ENCODE results near the gene HPSE2. TPM values are rescaled to one million over a fixed set of nuclear protein-coding genes. Genes with fewer than 3 reads are reported as not detected.

Gene HPSE2
- total RNA-seq, 1 donor from 2014 or later = not detected

DNA sequence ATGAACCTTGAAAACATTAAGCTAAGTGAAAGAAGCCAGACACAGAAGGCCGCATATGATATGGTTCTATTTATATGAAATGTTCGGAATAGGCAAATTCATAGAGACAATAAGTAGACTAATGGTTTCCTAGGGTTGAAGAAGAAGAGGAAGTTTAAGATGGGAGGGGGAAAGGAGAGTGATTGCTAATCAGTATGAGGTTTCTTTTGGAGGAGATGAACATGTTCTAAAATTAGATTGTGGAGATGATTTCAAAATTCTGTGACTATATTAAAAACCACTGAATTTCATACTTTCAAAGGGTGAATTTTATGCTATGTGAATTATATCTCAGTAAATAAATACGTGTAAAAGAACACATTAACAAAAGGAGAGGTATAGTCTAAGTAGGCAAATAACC is 612.5 kb downstream of the HPSE2 start:
- H3K4me1 Mint-ChIP-seq (ENCODE audit: low read depth) = no peaks in the 10 kb centered on the region
- H3K9me3 Mint-ChIP-seq = no peaks in the 10 kb centered on the region
- H3K27ac Mint-ChIP-seq = no peak overlapping the region
- peaks cover 2% of the 10 kb centered on the region for H3K27me3 Mint-ChIP-seq (ENCODE audit: low read depth)
- no peak overlapping the region for H3K4me3 Mint-ChIP-seq (ENCODE audit: low read depth)
- no peaks in the 10 kb centered on the region for H3K36me3 Mint-ChIP-seq (ENCODE audit: low read depth)
- intact Hi-C loops (cut with micrococcal nuclease) = no loop called here
- DNase-seq (ENCODE audit: low spot score) = no peak

DNA sequence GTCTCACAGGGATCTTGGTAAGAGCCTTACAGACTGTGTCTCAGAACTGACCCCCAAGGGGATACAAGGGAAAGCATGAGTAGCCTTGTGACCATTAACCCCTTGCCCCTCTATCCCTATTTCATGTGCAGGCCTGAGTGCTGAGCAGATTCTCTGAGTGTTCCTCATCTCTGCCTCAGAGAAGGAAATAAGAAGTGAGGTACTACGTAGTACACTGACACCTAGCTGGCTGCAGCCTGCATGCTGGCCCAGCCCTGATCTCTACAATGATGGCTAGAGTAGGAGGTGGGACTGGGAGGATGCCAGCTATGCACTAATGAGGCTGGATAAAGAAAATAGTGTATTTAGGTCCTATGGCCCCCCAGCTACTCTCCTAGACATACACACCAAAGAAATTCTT is 614.0 kb downstream of the HPSE2 start:
- intact Hi-C loops (cut with micrococcal nuclease) = no loop called here
- H3K4me1 Mint-ChIP-seq (ENCODE audit: low read depth) = no peaks in the 10 kb centered on the region
- no peaks in the 10 kb centered on the region for H3K36me3 Mint-ChIP-seq (ENCODE audit: low read depth)
- DNase-seq (ENCODE audit: low spot score) = no peak
- H3K4me3 Mint-ChIP-seq (ENCODE audit: low read depth) = no peak overlapping the region
- H3K9me3 Mint-ChIP-seq = no peaks in the 10 kb centered on the region
- no peak overlapping the region for H3K27ac Mint-ChIP-seq
- peaks cover 2% of the 10 kb centered on the region for H3K27me3 Mint-ChIP-seq (ENCODE audit: low read depth)

DNA sequence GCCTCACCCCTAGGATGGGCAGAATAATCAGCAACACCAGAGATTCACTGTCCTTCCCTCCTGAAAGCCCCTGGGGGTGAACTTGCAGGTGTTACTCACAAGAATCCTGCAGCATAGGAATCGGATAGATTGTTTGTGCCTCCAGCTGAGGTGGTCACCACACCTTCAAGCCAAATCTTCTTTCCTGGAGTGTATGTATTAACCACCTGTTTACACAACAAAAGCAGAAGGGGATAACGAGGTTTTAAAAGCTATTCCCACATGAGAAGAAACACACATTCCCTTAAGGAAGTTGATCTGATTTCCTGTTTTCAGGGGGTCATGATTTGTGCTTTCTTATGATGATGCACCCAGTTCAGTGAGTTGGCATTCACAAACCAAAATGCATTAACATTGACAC is 615.1 kb downstream of the HPSE2 start:
- intact Hi-C loops (cut with micrococcal nuclease) = no loop called here
- H3K27me3 Mint-ChIP-seq (ENCODE audit: low read depth) = peaks cover 2% of the 10 kb centered on the region
- no peak overlapping the region for H3K27ac Mint-ChIP-seq
- no peak for DNase-seq (ENCODE audit: low spot score)
- no peaks in the 10 kb centered on the region for H3K36me3 Mint-ChIP-seq (ENCODE audit: low read depth)
- H3K4me1 Mint-ChIP-seq (ENCODE audit: low read depth) = no peaks in the 10 kb centered on the region
- no peaks in the 10 kb centered on the region for H3K9me3 Mint-ChIP-seq
- H3K4me3 Mint-ChIP-seq (ENCODE audit: low read depth) = no peak overlapping the region

DNA sequence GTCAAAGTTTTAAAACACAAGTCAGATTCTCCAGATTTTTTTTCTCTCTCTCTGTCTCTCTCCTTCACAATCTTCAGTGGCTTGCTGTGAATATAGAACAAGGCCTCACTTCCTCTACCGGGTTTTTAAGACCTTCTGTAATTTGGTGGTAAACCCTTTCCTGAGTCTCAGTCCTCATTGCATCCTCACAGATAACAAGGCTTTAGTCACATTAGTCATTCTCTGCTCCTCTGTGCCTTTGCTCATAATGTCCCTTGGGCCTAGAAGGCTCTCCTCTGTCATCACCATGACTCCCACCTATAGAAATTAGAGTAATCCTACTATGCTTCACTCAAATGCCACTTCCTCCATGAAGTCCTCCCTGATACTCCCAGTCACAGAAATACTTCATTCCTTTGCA is 616.2 kb downstream of the HPSE2 start:
- intact Hi-C loops (cut with micrococcal nuclease) = no loop called here
- H3K9me3 Mint-ChIP-seq = no peaks in the 10 kb centered on the region
- H3K4me3 Mint-ChIP-seq (ENCODE audit: low read depth) = no peak overlapping the region
- H3K27me3 Mint-ChIP-seq (ENCODE audit: low read depth) = peaks cover 2% of the 10 kb centered on the region
- no peaks in the 10 kb centered on the region for H3K36me3 Mint-ChIP-seq (ENCODE audit: low read depth)
- DNase-seq (ENCODE audit: low spot score) = no peak
- no peak overlapping the region for H3K27ac Mint-ChIP-seq
- H3K4me1 Mint-ChIP-seq (ENCODE audit: low read depth) = no peaks in the 10 kb centered on the region

DNA sequence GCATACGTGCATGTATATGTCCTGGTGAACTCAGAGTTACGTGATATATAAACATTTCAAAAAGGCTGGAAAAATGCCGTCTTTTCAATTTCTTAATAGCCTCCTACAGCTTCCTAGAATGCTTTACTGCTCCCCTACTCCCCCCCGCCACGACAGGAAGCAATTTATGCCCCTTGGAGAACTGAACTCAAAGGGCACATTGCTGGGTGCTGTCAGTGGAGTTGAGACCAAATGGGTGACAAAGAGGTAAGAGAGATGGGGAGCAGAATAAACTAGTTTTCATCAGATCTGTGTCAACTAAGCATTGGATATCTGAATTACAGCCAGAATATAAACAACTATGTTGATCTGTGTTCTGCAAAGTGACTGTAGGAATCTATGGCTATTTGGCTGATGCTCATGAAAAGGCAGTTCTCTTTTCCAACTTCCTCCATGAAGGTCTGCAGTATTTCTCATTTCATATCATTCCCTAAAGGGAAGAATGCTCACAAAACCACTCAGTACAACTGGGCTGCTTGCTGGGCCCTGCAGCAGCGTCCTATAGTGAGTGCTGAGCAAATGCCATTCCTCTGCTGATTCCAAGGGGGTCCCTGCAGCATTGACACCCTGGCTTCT is 617.6 kb downstream of the HPSE2 start:
- H3K9me3 Mint-ChIP-seq = no peaks in the 10 kb centered on the region
- H3K27ac Mint-ChIP-seq = no peak overlapping the region
- H3K4me1 Mint-ChIP-seq (ENCODE audit: low read depth) = no peaks in the 10 kb centered on the region
- no peak overlapping the region for H3K4me3 Mint-ChIP-seq (ENCODE audit: low read depth)
- peaks cover under 1% of the 10 kb centered on the region for H3K27me3 Mint-ChIP-seq (ENCODE audit: low read depth)
- no peak for DNase-seq (ENCODE audit: low spot score)
- H3K36me3 Mint-ChIP-seq (ENCODE audit: low read depth) = no peaks in the 10 kb centered on the region
- intact Hi-C loops (cut with micrococcal nuclease) = no loop called here

DNA sequence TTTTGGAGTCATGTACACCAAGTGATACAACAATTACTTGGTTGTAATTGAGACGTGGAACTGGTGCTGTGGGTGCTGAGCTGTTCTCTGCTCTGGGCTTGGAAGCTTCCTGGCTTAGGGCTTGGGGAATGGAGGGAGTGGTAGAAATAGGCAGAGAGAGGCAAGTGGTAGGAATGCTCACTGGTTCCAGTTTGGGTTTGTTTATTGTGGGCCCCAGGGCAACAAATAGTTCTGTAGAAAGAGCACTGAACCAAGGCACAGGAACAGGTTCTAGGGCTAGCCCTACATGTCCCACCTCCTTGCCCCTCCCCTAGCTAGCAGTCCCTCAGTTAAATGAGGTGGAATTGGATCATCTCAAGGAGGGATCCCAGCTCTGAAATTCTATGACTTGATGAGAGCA is 622.2 kb downstream of the HPSE2 start:
- no peaks in the 10 kb centered on the region for H3K4me1 Mint-ChIP-seq (ENCODE audit: low read depth)
- intact Hi-C loops (cut with micrococcal nuclease) = no loop called here
- no peak overlapping the region for H3K27ac Mint-ChIP-seq

DNA sequence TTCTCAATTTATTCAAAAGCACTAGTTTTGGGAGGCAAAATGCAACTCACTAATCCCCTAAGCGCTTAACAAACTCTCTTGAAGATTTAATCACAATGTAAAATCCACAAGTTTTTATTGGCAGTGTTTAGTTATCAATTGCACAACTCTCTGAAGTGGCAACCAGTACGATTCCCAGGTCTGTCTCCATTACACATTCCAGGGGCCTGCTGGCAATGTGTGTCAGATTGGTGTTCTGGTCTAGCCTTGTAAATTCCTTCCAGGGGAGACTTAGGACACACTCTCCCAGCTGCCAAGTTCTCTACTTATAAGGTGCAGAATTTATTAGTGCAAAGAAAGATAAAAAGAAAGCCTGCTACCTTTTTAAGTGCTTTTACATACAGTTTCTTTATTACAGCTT is 624.2 kb downstream of the HPSE2 start:
- H3K9me3 Mint-ChIP-seq = no peaks in the 10 kb centered on the region
- intact Hi-C loops (cut with micrococcal nuclease) = no loop called here

More for the DNA sequence above, 622.2 kb downstream of the HPSE2 start:
- H3K4me3 Mint-ChIP-seq (ENCODE audit: low read depth) = no peak overlapping the region
- H3K36me3 Mint-ChIP-seq (ENCODE audit: low read depth) = no peaks in the 10 kb centered on the region
- no peaks in the 10 kb centered on the region for H3K9me3 Mint-ChIP-seq
- H3K27me3 Mint-ChIP-seq (ENCODE audit: low read depth) = no peaks in the 10 kb centered on the region
- no peak for DNase-seq (ENCODE audit: low spot score)

DNA sequence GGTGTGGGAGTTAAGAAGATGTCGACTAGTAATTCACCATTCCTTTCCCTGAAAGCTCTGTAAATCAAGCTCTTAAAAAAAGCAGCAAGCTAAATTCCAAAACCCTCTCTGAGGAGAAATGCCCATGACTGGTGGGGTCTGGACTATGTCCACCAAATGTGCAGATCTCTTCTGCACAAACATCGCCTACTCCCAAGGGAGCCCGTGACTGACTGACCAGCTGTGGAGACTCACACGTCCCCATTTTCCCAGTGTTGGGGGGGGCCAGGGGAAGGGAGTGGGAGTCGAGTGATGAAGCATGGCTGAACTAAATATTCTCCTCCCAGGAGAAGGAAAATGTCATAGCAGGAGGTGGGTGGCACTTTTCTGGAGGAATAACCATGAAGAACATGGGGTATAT is 624.8 kb downstream of the HPSE2 start:
- Mint-ChIP-seq H3K27me3 (ENCODE audit: low read depth) (peaks cover 5% of the 10 kb centered on the region), H3K4me3 (ENCODE audit: low read depth) (no peak overlapping the region), H3K36me3 (ENCODE audit: low read depth) (no peaks in the 10 kb centered on the region), H3K27ac (no peak overlapping the region), H3K4me1 (ENCODE audit: low read depth) (no peaks in the 10 kb centered on the region), H3K9me3 (no peaks in the 10 kb centered on the region)
- no peak for DNase-seq (ENCODE audit: low spot score)
- intact Hi-C loops (cut with micrococcal nuclease) = no loop called here

More for the DNA sequence above, 624.2 kb downstream of the HPSE2 start:
- Mint-ChIP-seq H3K4me3 (ENCODE audit: low read depth) (no peak overlapping the region), H3K36me3 (ENCODE audit: low read depth) (no peaks in the 10 kb centered on the region), H3K4me1 (ENCODE audit: low read depth) (no peaks in the 10 kb centered on the region), H3K27ac (no peak overlapping the region), H3K27me3 (ENCODE audit: low read depth) (peaks cover 5% of the 10 kb centered on the region)
- no peak for DNase-seq (ENCODE audit: low spot score)

DNA sequence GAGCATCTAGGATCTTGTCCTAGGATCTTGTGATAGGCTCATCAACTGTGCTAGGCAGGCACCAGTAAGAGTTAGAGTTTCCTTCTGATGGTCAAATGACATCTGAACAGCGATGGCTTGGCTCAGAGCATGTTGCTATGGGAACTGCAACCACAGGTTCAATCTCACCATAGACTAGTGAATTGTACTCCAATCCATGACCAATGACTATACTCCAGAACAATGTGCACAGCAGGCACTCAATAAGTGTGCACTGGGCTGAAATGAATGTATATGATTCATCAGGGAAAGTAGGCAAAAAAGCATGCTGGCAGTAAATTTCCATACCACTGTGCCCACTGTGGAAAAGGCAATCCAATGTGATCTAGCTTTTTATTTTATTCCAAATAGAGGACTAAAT is 625.4 kb downstream of the HPSE2 start:
- intact Hi-C loops (cut with micrococcal nuclease) = no loop called here
- H3K9me3 Mint-ChIP-seq = no peaks in the 10 kb centered on the region
- H3K4me1 Mint-ChIP-seq (ENCODE audit: low read depth) = no peaks in the 10 kb centered on the region
- no peak overlapping the region for H3K4me3 Mint-ChIP-seq (ENCODE audit: low read depth)
- H3K27ac Mint-ChIP-seq = no peak overlapping the region
- no peak for DNase-seq (ENCODE audit: low spot score)
- peaks cover 5% of the 10 kb centered on the region for H3K27me3 Mint-ChIP-seq (ENCODE audit: low read depth)
- H3K36me3 Mint-ChIP-seq (ENCODE audit: low read depth) = no peaks in the 10 kb centered on the region

DNA sequence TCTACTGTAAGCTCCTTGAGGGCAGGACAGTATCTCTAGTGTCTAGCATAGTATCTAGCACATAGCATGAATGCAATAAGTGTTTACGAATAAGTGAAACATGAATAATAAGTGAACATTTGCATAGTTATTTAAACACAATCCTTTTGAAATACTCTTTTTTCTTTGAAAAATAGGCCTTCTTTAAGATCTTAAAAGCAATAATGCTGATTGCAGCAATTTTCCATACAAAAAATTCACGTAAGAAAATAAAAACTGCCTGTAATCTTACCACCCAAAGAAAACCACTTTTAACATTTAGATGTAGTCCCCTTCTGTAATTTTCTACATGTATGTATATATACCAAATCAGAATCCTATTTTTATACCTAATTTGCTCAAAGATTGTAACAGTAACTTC is 626.4 kb downstream of the HPSE2 start:
- no peaks in the 10 kb centered on the region for H3K9me3 Mint-ChIP-seq
- H3K27me3 Mint-ChIP-seq (ENCODE audit: low read depth) = peaks cover 5% of the 10 kb centered on the region
- intact Hi-C loops (cut with micrococcal nuclease) = no loop called here
- no peak overlapping the region for H3K27ac Mint-ChIP-seq
- H3K36me3 Mint-ChIP-seq (ENCODE audit: low read depth) = no peaks in the 10 kb centered on the region
- DNase-seq (ENCODE audit: low spot score) = no peak
- no peak overlapping the region for H3K4me3 Mint-ChIP-seq (ENCODE audit: low read depth)
- no peaks in the 10 kb centered on the region for H3K4me1 Mint-ChIP-seq (ENCODE audit: low read depth)

DNA sequence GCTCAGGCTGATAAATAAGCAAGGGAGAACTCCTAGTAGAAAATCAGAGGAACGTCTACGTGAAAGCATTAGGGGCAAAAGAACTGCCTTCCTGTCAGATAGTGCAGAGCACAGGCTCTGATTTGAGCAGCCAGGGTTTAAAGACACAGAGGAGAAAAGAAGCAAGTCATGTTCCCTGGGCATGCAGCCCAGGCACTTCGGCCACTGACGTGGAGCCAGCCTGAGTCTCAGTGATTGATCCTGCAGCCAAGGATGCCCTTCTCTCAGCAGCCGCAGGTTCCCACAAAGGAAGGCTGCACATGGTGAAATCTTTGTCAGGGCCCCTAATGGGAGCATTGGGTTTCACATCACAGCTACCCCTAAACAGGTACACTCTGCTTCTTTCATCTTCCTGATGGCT is 627.2 kb downstream of the HPSE2 start:
- Mint-ChIP-seq H3K9me3 (no peaks in the 10 kb centered on the region), H3K27me3 (ENCODE audit: low read depth) (peaks cover 5% of the 10 kb centered on the region), H3K4me1 (ENCODE audit: low read depth) (no peaks in the 10 kb centered on the region), H3K36me3 (ENCODE audit: low read depth) (no peaks in the 10 kb centered on the region), H3K27ac (no peak overlapping the region), H3K4me3 (ENCODE audit: low read depth) (no peak overlapping the region)
- no peak for DNase-seq (ENCODE audit: low spot score)
- intact Hi-C loops (cut with micrococcal nuclease) = no loop called here

DNA sequence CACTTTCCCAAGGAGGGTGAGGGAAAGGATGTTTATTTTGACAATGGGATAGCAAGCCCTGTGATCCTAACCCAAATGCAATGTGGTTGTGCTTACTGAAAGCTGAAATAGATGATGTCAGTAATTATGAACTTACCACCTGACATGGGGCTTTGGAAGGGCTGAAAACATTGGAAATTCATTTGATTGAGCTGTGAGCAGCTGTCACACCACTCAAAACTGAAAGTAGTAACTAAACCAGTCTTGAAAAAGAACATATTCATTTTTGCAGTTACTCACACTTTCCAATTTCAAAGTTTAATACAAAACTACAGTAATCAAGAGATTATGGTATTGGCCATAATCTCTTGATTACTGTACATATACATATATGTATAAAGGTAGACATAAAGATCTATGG is 633.4 kb downstream of the HPSE2 start:
- Mint-ChIP-seq H3K36me3 (ENCODE audit: low read depth) (no peaks in the 10 kb centered on the region), H3K27ac (no peak overlapping the region), H3K27me3 (ENCODE audit: low read depth) (no peaks in the 10 kb centered on the region), H3K4me1 (ENCODE audit: low read depth) (no peaks in the 10 kb centered on the region), H3K4me3 (ENCODE audit: low read depth) (no peak overlapping the region), H3K9me3 (no peaks in the 10 kb centered on the region)
- intact Hi-C loops (cut with micrococcal nuclease) = no loop called here
- DNase-seq (ENCODE audit: low spot score) = no peak

DNA sequence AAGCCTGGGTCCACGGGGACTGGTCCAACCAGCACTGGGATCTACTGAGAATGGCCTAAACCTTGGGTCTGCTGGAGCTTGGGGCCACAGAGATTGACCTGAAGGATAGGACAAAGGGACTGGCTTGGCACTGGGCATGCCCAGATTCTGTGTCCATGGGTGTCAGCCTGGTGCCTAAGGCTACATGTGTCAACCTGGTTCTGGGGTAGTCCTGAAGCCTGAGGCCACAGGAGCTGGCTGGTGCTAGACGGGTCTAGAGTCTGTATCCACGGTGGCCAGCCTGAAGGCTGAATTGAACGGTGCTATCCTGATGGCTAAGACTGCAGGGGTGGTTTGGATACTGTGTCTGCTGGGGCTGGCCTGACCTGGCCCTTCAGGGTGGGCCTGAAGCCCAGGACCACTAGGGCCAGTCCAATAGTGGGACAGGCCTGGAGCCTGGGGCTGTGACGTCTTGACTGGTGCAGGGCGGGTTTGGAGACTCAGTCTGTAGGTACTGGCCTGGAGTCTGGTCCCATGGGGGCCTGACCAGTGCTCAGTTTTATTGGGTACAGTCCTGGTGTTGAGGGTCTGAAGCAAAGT is 636.5 kb downstream of the HPSE2 start:
- H3K27ac Mint-ChIP-seq = no peak overlapping the region
- H3K36me3 Mint-ChIP-seq (ENCODE audit: low read depth) = no peaks in the 10 kb centered on the region
- no peaks in the 10 kb centered on the region for H3K27me3 Mint-ChIP-seq (ENCODE audit: low read depth)
- intact Hi-C loops (cut with micrococcal nuclease) = no loop called here
- H3K4me3 Mint-ChIP-seq (ENCODE audit: low read depth) = no peak overlapping the region
- no peak for DNase-seq (ENCODE audit: low spot score)
- no peaks in the 10 kb centered on the region for H3K4me1 Mint-ChIP-seq (ENCODE audit: low read depth)
- H3K9me3 Mint-ChIP-seq = peaks cover 11% of the 10 kb centered on the region

DNA sequence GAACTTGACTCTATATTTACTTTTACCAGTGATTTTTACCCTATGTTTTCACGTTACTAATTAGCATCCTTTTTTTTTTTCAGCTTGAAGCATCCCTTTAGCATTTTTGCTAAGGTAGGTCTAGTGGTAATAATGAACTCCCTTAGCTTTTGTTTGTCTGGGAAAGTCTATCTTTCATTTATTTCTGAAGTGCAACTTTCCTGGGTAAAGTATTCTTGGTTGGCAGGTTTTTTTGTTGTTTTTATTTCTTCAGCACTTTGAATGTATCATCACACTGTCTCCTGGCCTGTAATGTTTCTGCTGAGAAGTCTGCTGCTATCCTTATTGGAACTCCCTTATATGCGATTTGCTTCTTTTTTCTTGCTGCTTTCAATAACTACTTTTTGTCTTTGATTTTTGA is 639.2 kb downstream of the HPSE2 start:
- no peaks in the 10 kb centered on the region for H3K27me3 Mint-ChIP-seq (ENCODE audit: low read depth)
- no peak overlapping the region for H3K27ac Mint-ChIP-seq
- no peak overlapping the region for H3K4me3 Mint-ChIP-seq (ENCODE audit: low read depth)
- H3K36me3 Mint-ChIP-seq (ENCODE audit: low read depth) = no peaks in the 10 kb centered on the region
- intact Hi-C loops (cut with micrococcal nuclease) = no loop called here
- DNase-seq (ENCODE audit: low spot score) = no peak
- H3K4me1 Mint-ChIP-seq (ENCODE audit: low read depth) = no peaks in the 10 kb centered on the region
- peaks cover 11% of the 10 kb centered on the region for H3K9me3 Mint-ChIP-seq

Measured in activated T-helper 2 cell treated with anti-CD3 and anti-CD28 coated beads, Interferon-gamma antibody, Interleukin-2, Interleukin-4, amounts not matched to agents 10 μg/mL and 5 μg/mL and 100 μg/mL, durations not matched to agents 14 hours and 24 hours and 36 hours (primary cell).